Measurements from ENCODE around the gene ULBP3.
"Not testable (repeated sequence)": the region's sequence is repeated elsewhere in the genome, so short reads cannot be mapped to it uniquely, and the experiment has no call there.

Gene ULBP3

GRCh38 chr6:150038202-150039062, 30.5 kb downstream of the ULBP3 start:
- peak; percentile 36 for DNase-seq

- peak; percentile 57 for DNase-seq
Measured at GRCh38 chr6:150037526-150038201, 31.3 kb downstream of the ULBP3 start.

GRCh38 chr6:150036081-150036480, 32.8 kb downstream of the ULBP3 start:
- DNase-seq: peak; percentile 43

GRCh38 chr6:150033207-150033771, 35.6 kb downstream of the ULBP3 start:
- peak; percentile 57 for DNase-seq

- peak; percentile 22 for DNase-seq
Measured at GRCh38 chr6:150032598-150032997, 36.3 kb downstream of the ULBP3 start.

- DNase-seq: peak; percentile 25
Measured at GRCh38 chr6:150030611-150031010, 38.3 kb downstream of the ULBP3 start.

GRCh38 chr6:150029749-150030148, 39.2 kb downstream of the ULBP3 start:
- DNase-seq: no peak

GRCh38 chr6:150029276-150029675, 39.6 kb downstream of the ULBP3 start:
- peak; percentile 9 for DNase-seq

- DNase-seq: no peak
Measured at GRCh38 chr6:150028799-150029198, 40.1 kb downstream of the ULBP3 start.

- no peak for DNase-seq
Measured at GRCh38 chr6:150027806-150028565, 40.9 kb downstream of the ULBP3 start.

- DNase-seq: no peak
Measured at GRCh38 chr6:150026976-150027805, 41.7 kb downstream of the ULBP3 start.

GRCh38 chr6:150025201-150025917, 43.6 kb downstream of the ULBP3 start, which contains the start of gene RAET1L:
Gene RAET1L (minus strand): TSS chr6:150025532. CDS start chr6:150025471, 61 bp downstream.
- peak; percentile 62 for DNase-seq

GRCh38 chr6:150024646-150025155, 44.2 kb downstream of the ULBP3 start:
- DNase-seq: peak; percentile 58

- DNase-seq: not testable (repeated sequence)
Measured at GRCh38 chr6:150024021-150024420, 44.9 kb downstream of the ULBP3 start.

- DNase-seq: not testable (repeated sequence)
Measured at GRCh38 chr6:150021870-150022269, 47.1 kb downstream of the ULBP3 start.

GRCh38 chr6:150018846-150019580, 49.9 kb downstream of the ULBP3 start:
- DNase-seq: no peak

- not testable (repeated sequence) for DNase-seq
Measured at GRCh38 chr6:150017186-150017521, 51.8 kb downstream of the ULBP3 start.

GRCh38 chr6:150016324-150017185, 52.4 kb downstream of the ULBP3 start:
- DNase-seq: peak; percentile 74

GRCh38 chr6:150015281-150016001, 53.5 kb downstream of the ULBP3 start:
- not testable (repeated sequence) for DNase-seq
